ENCODE measurements around the gene DNAAF8.

The DNAAF8 gene

DNA sequence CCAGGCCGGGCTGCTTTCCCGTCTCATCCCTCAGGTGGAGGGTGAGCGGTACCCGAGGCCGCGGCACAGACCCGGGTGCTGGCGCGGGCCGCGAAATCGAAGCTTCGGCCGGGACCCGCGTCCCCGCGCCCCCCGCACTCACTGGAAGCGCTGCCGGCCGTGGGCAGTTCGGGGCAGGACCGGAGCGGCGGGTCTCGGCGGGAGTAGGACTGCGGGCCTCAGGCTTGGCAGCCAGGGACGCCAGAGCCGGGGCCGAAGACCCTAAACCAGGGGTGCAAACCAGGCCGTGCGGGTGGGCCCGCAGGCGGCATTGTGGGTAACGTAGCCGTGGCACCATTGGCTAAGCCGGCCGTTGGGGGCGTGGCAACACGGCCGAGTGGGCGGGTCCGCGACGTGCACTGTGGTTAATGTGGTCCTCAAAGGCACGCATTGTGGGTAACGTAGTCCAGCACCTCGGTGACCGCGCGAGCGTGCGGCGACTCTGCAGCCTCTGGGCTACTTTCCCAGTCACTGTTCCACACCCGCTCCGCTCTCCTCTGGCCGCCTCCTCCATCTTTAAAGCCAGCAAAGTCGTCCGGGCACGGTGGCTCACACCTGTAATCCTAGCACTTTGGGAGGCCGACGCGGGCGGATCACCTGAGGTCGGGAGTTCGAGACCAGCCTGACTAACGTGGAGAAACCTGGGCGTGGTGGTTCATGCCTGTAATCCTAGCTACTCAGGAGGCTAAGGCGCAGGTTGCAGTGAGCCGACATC is 32.7 kb downstream of the DNAAF8 start, which contains the start of gene ZNF500:
Gene ZNF500 (minus strand): TSS at position 288 of the 754 bp plus-strand sequence. CDS start 1,184 bp downstream, outside the sequence.
- Mint-ChIP-seq H3K27ac (peak within 1 kb of the TSS; percentile 88), H3K4me3 (peak within 1 kb of the TSS; percentile 94), H3K36me3 (peaks cover 3% of the 10 kb centered on the region), H3K9me3 (no peaks in the 10 kb centered on the region), H3K4me1 (peaks cover 28% of the 10 kb centered on the region), H3K27me3 (no peaks in the 10 kb centered on the region)
- ATAC-seq (ENCODE audit: low read depth) (peak; percentile 94), DNase-seq (ENCODE audit: low spot score in 2 of 2) (peak; percentile 93 to 97)

DNA sequence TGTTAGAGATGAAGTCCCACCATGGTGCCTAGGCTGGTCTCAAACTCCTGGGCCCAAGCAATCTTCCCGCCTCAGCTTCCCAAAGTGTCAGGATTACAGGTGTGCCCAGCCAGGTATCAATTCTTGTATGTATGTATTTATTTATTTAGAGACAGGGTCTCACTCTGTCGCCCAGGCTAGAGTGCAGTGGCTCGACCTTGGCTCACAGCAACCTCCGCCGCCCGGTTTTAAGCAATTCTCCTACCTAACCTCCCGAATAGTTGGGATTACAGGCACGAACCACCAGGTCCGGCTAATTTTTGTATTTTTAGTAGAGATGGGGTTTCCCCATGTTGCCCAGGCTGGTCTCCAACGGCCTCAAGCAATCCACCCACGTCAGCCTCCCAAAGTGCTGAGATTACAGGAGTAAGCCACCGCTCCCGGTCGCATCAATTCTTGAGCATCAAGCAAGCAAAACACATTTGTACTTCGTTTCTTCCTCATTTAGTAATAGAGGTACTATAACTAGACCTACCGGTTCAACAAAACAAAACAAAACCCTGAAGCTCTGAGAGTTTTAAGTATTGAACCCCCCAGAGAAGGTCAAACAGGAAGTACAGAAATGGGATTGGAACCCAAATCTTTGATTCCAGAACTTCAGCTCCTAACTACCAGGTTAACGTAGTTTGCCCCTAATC is 33.7 kb downstream of the DNAAF8 start:
- Mint-ChIP-seq H3K9me3 (no peaks in the 10 kb centered on the region), H3K27me3 (no peaks in the 10 kb centered on the region), H3K27ac (peak overlapping the region; percentile 88), H3K4me1 (peaks cover 25% of the 10 kb centered on the region), H3K4me3 (peak overlapping the region; percentile 94), H3K36me3 (no peaks in the 10 kb centered on the region)
- DNase-seq (ENCODE audit: low spot score in 2 of 2), result no peak
- ATAC-seq (ENCODE audit: low read depth), result peak; percentile 14

DNA sequence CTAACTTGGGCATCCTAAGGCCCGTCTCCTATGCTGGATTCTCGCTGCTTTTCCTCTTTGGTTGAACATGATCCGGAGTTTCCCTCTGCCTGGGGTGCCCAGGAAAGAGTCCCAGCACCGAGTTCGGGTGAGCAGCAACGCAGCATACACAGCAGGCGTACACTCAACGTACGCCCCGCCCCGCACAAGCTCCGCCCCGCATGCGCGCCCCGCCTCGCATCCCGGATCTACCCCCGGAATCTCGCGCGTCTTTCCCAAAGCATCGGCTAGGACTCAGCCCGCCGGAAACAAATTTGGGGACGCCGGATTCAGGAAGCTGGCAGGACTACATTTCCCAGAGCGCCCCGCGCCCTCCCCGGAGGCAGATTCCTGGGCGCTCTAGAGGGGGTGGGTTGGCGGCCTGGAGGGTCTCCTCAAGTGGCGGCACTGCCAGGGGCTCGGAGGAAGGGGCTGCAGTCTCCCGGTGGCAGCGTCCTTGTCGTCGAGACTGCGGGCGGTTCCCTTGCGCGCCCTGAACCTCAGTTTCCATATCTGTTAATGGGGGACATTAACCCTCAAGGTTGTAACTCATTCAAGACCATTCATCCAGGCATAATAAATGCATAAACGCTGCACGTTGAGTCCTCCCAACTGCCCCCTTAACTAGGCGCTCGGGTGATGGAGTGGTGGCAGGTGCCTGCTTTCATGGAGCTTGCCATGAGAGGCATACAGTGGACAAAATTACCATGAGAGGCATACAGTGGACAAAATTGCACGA is 34.4 kb downstream of the DNAAF8 start:
- peak overlapping the region; percentile 94 for H3K4me3 Mint-ChIP-seq
- H3K4me1 Mint-ChIP-seq, result peaks cover 22% of the 10 kb centered on the region
- no peaks in the 10 kb centered on the region for H3K27me3 Mint-ChIP-seq
- peak overlapping the region; percentile 88 for H3K27ac Mint-ChIP-seq
- ATAC-seq (ENCODE audit: low read depth) (peak; percentile 48), DNase-seq (ENCODE audit: low spot score in 2 of 2) (peak; percentile 56 to 57)
- no peaks in the 10 kb centered on the region for H3K36me3 Mint-ChIP-seq
- no peaks in the 10 kb centered on the region for H3K9me3 Mint-ChIP-seq

DNA sequence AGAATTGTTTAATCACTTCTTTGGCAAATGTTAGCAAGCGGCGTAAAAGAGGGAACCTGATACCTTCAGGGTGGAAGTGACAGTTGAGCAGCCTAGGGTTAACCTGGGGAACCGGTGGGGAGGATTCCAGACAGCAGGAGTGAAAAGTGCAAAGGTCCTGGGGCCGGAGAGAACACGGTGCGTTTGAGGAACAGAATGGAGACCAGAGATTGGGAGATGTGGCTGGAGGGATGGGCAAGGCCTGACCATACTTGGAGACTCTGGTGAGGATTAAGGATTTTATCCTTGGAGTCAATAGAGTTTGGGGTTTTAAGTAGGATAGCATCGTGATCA is 34.9 kb downstream of the DNAAF8 start:
- Mint-ChIP-seq H3K4me1 (peaks cover 22% of the 10 kb centered on the region), H3K9me3 (no peaks in the 10 kb centered on the region), H3K36me3 (no peaks in the 10 kb centered on the region), H3K27me3 (no peaks in the 10 kb centered on the region), H3K27ac (peak overlapping the region; percentile 88), H3K4me3 (peak overlapping the region; percentile 19)
- no peak for DNase-seq (ENCODE audit: low spot score in 2 of 2)
- ATAC-seq (ENCODE audit: low read depth), result no peak

DNA sequence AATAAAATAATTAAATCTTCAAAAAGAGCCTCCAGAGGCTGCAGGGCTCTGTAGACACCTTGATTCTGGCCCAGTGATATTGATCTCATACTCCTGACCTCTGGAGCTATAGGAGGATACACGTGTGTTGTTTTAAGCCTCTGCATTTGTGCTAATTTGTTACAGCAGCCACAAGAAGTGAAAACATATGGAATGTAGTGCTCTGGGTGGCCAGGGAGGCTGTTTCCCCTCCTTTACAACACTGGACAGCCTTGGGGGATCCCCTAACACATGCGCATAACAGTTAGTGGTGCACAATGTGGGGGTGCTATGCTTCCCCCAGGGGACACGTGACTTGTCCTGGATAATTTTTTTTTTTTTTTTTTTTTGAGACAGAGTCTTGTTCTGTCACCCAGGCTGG is 37.3 kb downstream of the DNAAF8 start:
- no peak for DNase-seq (ENCODE audit: low spot score in 2 of 2)
- Mint-ChIP-seq H3K27ac (no peak overlapping the region), H3K36me3 (no peaks in the 10 kb centered on the region)

DNA sequence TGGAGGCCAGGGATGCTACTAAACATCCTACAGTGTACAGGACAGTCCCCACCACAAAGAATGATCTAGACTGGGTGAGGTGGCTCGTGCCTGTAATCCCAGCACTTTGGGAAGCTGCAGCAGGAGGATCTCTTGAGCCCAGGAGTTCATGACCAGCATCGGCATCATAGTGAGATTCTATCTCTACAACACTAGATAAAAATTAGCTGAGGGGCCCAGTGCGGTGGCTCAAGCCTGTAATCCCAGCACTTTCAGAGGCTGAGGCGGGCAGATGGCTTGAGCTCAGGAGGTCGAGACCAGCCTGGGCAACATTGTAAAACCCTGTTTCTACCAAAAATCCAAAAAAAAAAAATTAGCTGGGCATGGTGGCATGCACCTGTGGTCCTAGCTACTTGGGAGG is 38.0 kb downstream of the DNAAF8 start:
- no peaks in the 10 kb centered on the region for H3K9me3 Mint-ChIP-seq
- H3K27me3 Mint-ChIP-seq, result no peaks in the 10 kb centered on the region
- no peak overlapping the region for H3K27ac Mint-ChIP-seq

More for the DNA sequence above, 37.3 kb downstream of the DNAAF8 start:
- Mint-ChIP-seq H3K27me3 (no peaks in the 10 kb centered on the region), H3K9me3 (no peaks in the 10 kb centered on the region), H3K4me3 (no peak overlapping the region), H3K4me1 (peaks cover 16% of the 10 kb centered on the region)
- ATAC-seq (ENCODE audit: low read depth), result peak; percentile 19

DNA sequence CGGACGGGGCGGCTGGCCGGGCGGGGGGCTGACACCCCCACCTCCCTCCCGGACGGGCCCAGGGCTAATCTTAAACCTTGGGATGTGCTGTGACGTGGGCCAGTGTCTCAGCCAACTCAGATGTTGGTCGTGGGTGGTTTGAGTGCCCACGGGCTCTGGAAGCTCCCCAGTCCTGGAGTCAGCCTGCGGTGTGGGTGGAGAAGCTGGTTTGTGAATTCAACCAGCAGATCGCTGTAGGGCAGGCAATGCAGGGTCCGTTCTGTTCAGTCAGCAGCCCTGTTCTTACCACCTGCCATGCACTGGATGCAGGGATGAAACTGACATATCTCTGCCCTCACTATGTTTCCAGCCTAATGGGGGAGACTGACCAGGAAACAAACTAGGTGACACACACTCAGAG is 40.7 kb downstream of the DNAAF8 start:
- Mint-ChIP-seq H3K4me1 (no peaks in the 10 kb centered on the region), H3K27ac (no peak overlapping the region), H3K9me3 (no peaks in the 10 kb centered on the region), H3K27me3 (no peaks in the 10 kb centered on the region), H3K36me3 (no peaks in the 10 kb centered on the region), H3K4me3 (no peak overlapping the region)
- ATAC-seq (ENCODE audit: low read depth) (no peak), DNase-seq (ENCODE audit: low spot score in 2 of 2) (no peak)

More for the DNA sequence above, 38.0 kb downstream of the DNAAF8 start:
- Mint-ChIP-seq H3K36me3 (no peaks in the 10 kb centered on the region), H3K4me1 (peaks cover 13% of the 10 kb centered on the region), H3K4me3 (no peak overlapping the region)
- ATAC-seq (ENCODE audit: low read depth), result no peak
- no peak for DNase-seq (ENCODE audit: low spot score in 2 of 2)

DNA sequence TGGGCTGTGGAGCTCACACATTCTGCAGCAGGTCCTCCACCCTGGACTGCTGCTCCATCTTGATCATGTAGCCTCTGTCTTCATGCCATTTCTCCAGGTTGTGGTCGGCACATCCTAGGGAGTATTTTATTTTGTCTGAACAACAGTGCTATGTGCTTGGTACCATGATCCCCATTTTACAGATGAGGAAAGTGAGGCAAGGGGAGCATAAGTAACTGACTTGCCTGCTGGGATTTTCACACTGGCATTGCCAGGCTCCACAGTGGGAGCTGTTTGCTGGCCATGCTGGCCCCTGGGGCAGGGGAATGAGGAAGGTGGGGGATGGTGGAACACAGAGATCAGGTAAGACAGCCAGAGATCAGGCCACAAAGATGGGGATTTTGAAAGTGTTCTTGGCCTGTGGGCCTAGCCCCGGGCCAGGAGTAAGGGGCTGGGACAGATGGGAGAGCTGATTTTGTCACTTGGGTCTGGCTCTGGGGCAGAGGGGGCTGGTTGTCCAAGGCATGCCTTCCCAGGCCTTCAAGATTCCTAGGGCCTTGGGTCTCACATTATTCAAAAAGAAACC is 41.9 kb downstream of the DNAAF8 start:
- H3K27ac Mint-ChIP-seq, result no peak overlapping the region
- H3K9me3 Mint-ChIP-seq, result no peaks in the 10 kb centered on the region
- H3K4me1 Mint-ChIP-seq, result no peaks in the 10 kb centered on the region
- H3K36me3 Mint-ChIP-seq, result no peaks in the 10 kb centered on the region
- ATAC-seq (ENCODE audit: low read depth) (no peak), DNase-seq (ENCODE audit: low spot score in 2 of 2) (no peak)
- H3K27me3 Mint-ChIP-seq, result no peaks in the 10 kb centered on the region
- H3K4me3 Mint-ChIP-seq, result no peak overlapping the region

DNA sequence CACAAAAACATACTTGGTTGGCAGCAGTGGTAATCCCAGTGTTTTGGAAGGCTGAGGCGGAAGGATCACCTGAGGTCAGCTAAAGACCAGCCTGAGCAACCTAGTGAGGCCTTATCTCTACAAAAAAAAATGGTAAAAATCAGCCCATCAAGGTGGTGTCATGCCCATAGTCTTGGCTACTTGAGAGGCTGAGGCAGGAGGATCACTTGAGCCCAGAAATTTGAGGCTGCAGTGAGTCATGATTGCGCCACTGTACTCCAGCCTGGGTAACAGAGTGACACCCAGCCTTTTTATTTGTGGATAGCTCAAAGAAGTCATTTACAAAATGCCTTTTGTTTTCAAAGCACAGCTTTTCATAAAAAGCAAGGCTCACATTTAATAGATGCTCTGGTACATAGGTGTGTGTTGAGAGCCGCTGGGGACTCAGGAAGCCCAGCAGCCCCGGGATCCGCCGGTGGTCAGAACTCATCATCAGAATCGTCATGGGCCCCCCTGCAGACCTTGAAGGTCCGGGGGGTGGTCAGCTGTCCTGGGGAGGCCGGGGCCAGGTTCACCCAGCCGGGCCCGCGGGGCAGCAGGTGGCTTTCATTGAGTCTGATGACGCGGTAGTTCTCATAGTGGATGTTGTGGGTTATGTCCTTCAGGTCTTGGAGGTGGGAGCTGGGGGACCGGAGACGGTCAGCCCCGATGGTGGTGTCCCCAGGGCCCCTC is 43.2 kb downstream of the DNAAF8 start:
- H3K36me3 Mint-ChIP-seq, result no peaks in the 10 kb centered on the region

DNA sequence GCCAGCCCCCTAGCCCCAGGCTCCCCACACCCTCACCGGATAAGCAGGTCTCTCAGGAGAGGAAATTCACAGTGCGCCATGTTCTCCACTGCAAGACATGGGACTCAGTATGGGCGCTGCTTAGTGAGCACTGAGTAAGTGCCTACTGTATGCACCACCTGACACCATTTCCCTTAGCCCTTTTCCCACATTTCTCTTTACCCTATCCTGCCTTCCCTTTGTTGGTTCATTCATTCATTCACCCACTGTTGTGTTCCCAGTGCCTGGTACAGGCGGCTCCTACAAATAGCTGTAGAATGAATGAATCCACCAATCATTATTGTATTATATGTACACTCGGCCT is 43.7 kb downstream of the DNAAF8 start:
- DNase-seq (ENCODE audit: low spot score in 2 of 2) (no peak), ATAC-seq (ENCODE audit: low read depth) (no peak)
- Mint-ChIP-seq H3K4me3 (no peak overlapping the region), H3K27me3 (no peaks in the 10 kb centered on the region), H3K9me3 (no peaks in the 10 kb centered on the region), H3K4me1 (peaks cover 4% of the 10 kb centered on the region), H3K27ac (no peak overlapping the region), H3K36me3 (no peaks in the 10 kb centered on the region)

More for the DNA sequence above, 43.2 kb downstream of the DNAAF8 start:
- H3K4me3 Mint-ChIP-seq, result no peak overlapping the region
- H3K27ac Mint-ChIP-seq, result no peak overlapping the region
- H3K4me1 Mint-ChIP-seq, result peaks cover 4% of the 10 kb centered on the region
- no peaks in the 10 kb centered on the region for H3K27me3 Mint-ChIP-seq
- ATAC-seq (ENCODE audit: low read depth), result no peak
- no peaks in the 10 kb centered on the region for H3K9me3 Mint-ChIP-seq
- DNase-seq (ENCODE audit: low spot score in 2 of 2), result no peak

DNA sequence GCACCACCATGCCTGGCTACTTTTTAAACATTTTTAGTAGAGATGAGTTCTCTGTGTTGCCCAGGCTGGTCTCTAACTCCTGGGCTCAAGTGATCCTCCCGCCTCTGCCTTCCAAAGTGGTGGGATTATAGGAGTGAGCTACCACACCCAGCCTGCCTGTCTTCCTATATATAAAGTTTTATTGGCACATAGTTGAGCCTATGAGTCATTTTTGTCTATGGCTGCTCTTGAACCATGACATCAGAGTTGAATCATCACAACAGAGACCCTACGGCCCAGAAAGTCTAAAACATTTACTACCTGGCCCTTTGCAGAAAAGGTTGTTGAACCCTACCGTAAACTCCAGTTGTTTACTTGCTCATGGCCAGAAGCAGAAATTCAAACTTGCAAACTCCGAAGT is 45.9 kb downstream of the DNAAF8 start:
- ATAC-seq (ENCODE audit: low read depth) (no peak), DNase-seq (ENCODE audit: low spot score in 2 of 2) (no peak)
- no peak overlapping the region for H3K4me3 Mint-ChIP-seq
- no peaks in the 10 kb centered on the region for H3K27me3 Mint-ChIP-seq
- H3K36me3 Mint-ChIP-seq, result no peaks in the 10 kb centered on the region
- no peaks in the 10 kb centered on the region for H3K9me3 Mint-ChIP-seq
- no peak overlapping the region for H3K27ac Mint-ChIP-seq
- peaks cover 4% of the 10 kb centered on the region for H3K4me1 Mint-ChIP-seq

DNA sequence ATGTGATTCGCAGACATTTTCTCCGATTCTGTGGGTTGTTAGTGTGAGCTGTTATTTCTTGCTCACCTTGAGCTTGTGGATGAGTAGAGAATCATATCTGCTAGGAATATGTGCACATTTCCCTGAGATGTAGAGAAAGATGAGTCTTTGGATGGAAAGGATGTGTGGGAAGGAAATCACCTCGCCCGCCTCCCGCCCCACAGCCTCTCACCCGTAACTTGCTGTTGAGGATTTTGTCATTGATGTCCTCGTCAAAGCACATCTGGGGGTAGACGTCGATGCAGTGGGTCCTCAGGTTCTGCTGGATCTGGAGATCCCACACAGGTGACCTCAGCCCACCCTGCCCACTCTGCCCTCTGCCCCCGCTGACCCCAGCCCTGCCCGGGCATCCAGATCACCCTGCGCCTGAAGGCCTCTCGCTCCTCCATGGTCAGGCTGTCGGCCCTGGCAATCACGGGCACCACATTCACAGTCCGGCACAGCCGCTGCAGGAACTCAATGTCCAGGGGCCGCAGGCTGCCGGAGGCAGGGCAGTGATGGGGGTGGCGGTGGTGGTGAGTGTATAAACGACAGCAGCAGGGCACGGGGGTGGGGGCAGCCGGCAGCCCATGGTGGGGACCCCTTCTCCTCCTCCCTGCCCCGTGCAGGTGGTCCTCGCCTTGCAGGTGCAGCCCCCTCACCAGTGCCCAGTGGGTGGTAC is 49.1 kb downstream of the DNAAF8 start:
- Mint-ChIP-seq H3K4me3 (no peak overlapping the region), H3K9me3 (no peaks in the 10 kb centered on the region), H3K27me3 (no peaks in the 10 kb centered on the region), H3K27ac (no peak overlapping the region), H3K4me1 (peaks cover 4% of the 10 kb centered on the region), H3K36me3 (no peaks in the 10 kb centered on the region)
- DNase-seq (ENCODE audit: low spot score in 2 of 2), result no peak
- ATAC-seq (ENCODE audit: low read depth), result no peak

DNA sequence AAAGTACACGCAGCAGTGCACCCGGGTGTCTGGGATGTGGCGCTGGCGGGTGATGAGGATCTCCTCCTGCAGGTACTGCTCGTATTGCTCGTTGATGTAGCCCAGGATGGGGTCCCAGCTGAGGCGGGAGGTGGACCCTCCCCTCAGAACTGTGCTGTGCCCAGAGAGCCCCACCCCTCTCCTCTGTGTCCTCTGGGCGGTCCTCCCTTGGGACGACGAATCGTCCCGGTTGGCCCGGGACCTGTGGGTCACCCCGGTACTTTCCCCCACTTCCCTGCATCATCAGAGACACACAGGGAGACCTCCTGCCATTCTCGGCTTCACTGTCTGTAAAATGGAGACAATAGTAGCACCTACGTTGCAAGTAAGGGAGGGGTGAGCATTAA is 49.6 kb downstream of the DNAAF8 start:
- H3K27ac Mint-ChIP-seq, result no peak overlapping the region
- H3K27me3 Mint-ChIP-seq, result no peaks in the 10 kb centered on the region
- peaks cover 4% of the 10 kb centered on the region for H3K4me1 Mint-ChIP-seq
- no peaks in the 10 kb centered on the region for H3K9me3 Mint-ChIP-seq
- H3K4me3 Mint-ChIP-seq, result no peak overlapping the region
- DNase-seq (ENCODE audit: low spot score in 2 of 2), result no peak
- H3K36me3 Mint-ChIP-seq, result no peaks in the 10 kb centered on the region
- no peak for ATAC-seq (ENCODE audit: low read depth)

Measured in memory B cell (primary cell).